Cardiac fibroblast (primary cell): Measurements from ENCODE around the gene MIOS.
"Not testable (repeated sequence)": the region's sequence is repeated elsewhere in the genome, so short reads cannot be mapped to it uniquely, and the experiment has no call there.

Experiments
- DNase-seq, 2 donors: peaks; one replicate each; pipeline versions ENCODE4 v3.0.0 to v3.0.0-alpha.2; 2010; ENCODE audit warnings: low read depth in 2 of 2
- H3K4me3 ChIP-seq, 2 donors: replicated peaks in 1 of 2; 1 replicate in 1 of 2; 2 replicates in 1 of 2; pipeline ENCODE4 v1.5.1; 2011; ENCODE audit warnings: low read depth in 2 of 2, low read length in 2 of 2, mild to moderate bottlenecking in 2 of 2, moderate library complexity in 1 of 2
- CTCF ChIP-seq: IDR thresholded peaks from one replicate; pipeline ENCODE4 v1.5.1; 2011; ENCODE audit warnings: low read depth, mild to moderate bottlenecking, low read length, inconsistent platforms

Gene MIOS

DNA sequence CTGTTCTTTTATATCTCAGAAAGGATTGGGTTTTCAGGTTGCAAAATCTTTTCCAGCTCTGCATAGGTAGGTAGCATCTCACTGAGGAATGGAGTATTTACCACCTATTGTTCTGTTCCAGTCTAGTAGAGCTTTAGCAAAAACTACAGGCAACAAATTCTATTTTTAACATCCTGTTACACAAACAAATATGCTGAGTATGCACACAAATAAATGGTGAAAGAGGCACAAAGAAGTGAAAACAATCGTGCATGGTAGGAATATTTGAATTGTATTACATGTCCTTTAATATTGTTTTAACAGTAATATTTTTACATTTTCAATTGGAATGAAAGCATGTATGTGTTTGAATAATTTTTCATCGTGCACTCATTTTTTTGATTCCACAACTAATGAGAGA, 14.5 kb upstream of the MIOS start:
- no peak for TF ChIP-seq CTCF
- DNase-seq: no peak
- no peak overlapping the region for H3K4me3 ChIP-seq

DNA sequence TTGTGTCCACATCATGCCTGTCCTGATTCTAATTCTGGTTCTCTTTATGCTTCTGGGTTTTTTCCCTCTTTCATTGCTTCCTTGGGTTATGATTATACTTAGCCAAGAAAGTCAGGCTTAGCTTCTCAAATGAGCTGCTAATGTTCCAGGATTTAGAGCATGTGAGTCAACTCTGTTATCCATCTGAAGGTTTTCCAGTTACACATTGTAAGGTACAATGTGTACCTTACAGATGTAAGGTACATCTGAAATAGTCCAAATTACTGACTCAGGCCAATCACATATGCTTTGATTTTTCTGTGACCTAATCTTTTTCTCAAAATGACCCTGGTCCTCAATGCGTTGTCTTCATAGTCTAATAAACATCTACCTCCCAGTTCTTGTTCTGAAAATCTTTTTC, 13.3 kb upstream of the MIOS start:
- DNase-seq: peak in 1 of 2 donors; percentile 31
- TF ChIP-seq CTCF: no peak
- H3K4me3 ChIP-seq: no peak overlapping the region

DNA sequence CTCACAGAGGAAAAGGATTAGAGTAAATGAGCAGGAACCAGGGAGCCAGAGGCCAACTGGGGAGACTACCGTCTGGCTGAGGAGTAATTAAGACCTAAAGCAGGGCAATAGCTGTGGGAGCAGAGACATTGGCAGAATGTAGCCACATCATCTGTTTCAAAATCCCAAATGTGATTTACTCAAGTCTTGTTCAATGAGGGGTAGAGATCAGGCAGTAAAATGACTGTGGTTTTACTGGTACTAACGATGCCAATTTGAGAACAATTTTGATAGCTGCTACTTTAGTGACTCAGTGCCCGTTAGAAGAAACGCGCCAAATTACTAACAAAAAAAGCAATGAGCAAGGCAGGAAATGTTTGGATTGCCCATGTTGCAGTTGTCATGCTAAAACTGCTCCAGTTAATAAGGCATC, 12.7 kb upstream of the MIOS start:
- no peak overlapping the region for H3K4me3 ChIP-seq
- no peak for TF ChIP-seq CTCF
- DNase-seq: peak; percentile 49 to 86

GRCh38 chr7:7554649-7555575, 11.8 kb upstream of the MIOS start:
- no peak overlapping the region for H3K4me3 ChIP-seq
- DNase-seq: peak in 1 of 2 donors; percentile 15
- no peak for TF ChIP-seq CTCF

DNA sequence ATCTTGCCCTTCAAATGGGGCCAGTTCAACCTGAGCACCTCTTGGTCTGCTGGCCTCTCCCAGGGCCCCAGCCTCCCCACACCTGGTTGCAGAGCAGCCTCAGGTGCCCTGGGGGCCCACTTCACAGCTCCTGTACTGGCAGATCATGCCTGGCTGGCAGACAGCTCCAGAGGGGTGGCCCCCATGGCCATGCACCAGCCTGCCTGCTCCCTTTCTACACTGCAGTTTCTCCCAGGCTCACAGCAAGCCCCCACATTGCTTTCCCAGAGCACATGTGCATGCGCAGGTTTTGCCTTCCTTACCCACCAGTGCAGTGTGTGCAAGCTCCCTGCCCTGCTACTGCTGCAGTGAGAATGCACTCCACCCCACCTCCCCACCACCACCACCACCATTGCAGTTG, 9.8 kb upstream of the MIOS start:
- no peak for DNase-seq
- no peak for TF ChIP-seq CTCF
- no peak overlapping the region for H3K4me3 ChIP-seq

- DNase-seq: no peak
- no peak overlapping the region for H3K4me3 ChIP-seq
- no peak for TF ChIP-seq CTCF
These were observed 9.4 kb upstream of the MIOS start for GRCh38 chr7:7557252-7557651.

GRCh38 chr7:7561591-7561990, 5.1 kb upstream of the MIOS start:
- H3K4me3 ChIP-seq, DNase-seq: not testable (repeated sequence)
